Activated CD8-positive, alpha-beta T cell treated with anti-CD3 and anti-CD28 coated beads for 36 hours (primary cell): ENCODE results near the gene SUPV3L1. TPM values are rescaled to one million over a fixed set of nuclear protein-coding genes. Genes with fewer than 3 reads are reported as not detected.
A peak's percentile ranks its signal among the peaks of the same experiment; 100 is the strongest.

Experiments
- ATAC-seq: fragments of 200-7000 bp; cut with Tn5 transposase; one replicate; pipeline ENCODE4 v1.10.0; 2021; ENCODE audit warnings: mild to moderate bottlenecking, moderate library complexity
- CTCF ChIA-PET: fragments of 350-600 bp; sonication (Branson Sonifier 250); formaldehyde crosslinking; loops from one replicate; lab custom pipeline; 2021; ENCODE audit warnings: antibody characterized with exemption; lab: Charles Lee
- POLR2A ChIA-PET: fragments of 350-600 bp; sonication (Branson Sonifier 250); formaldehyde crosslinking; loops from one replicate; lab custom pipeline; 2021; ENCODE audit warnings: antibody characterized with exemption; lab: Charles Lee
- DNase-seq: peaks from one replicate; pipeline ENCODE4 v3.0.0-alpha.2; 2020
- H3K27ac Mint-ChIP-seq: one replicate; pipeline ENCODE4 v1.8.0; 2021; ENCODE audit warnings: mild to moderate bottlenecking, mixed read lengths
- H3K27me3 Mint-ChIP-seq: one replicate; pipeline ENCODE4 v1.8.0; 2021; ENCODE audit warnings: mixed read lengths
- H3K36me3 Mint-ChIP-seq: one replicate; pipeline ENCODE4 v1.8.0; 2021; ENCODE audit warnings: low read depth, mixed read lengths
- H3K4me1 Mint-ChIP-seq: one replicate; pipeline ENCODE4 v1.8.0; 2021; ENCODE audit warnings: low read depth, mixed read lengths
- H3K4me3 Mint-ChIP-seq: one replicate; pipeline ENCODE4 v1.8.0; 2021; ENCODE audit warnings: mild to moderate bottlenecking, moderate library complexity, mixed read lengths
- H3K9me3 Mint-ChIP-seq: one replicate; pipeline ENCODE4 v1.8.0; 2021; ENCODE audit warnings: mixed read lengths
- CTCF ChIP-seq: fragments of 200-600 bp; IDR thresholded peaks from one replicate; pipeline ENCODE4 v1.8.0; 2022; ENCODE audit warnings: antibody characterized with exemption, mild to moderate bottlenecking
- intact Hi-C: fragments of 100-400 bp; cut with micrococcal nuclease; formaldehyde crosslinking; loops from one replicate; pipeline ENCODE4 v1.10.0; 2022
- total RNA-seq, 2 experiments: library from RNA; stranded (reverse); gene quantifications; one replicate each; pipeline ENCODE4 v1.2.3, GENCODE V29; 2021

The SUPV3L1 gene
- total RNA-seq, 2 experiments from 2014 or later: 37.6 to 42.7 TPM

- no peak for TF ChIP-seq CTCF
- Mint-ChIP-seq H3K4me1 (peaks cover 34% of the 10 kb centered on the region), H3K36me3 (no peaks in the 10 kb centered on the region), H3K4me3 (no peak overlapping the region), H3K27me3 (no peaks in the 10 kb centered on the region), H3K27ac (no peak overlapping the region), H3K9me3 (no peaks in the 10 kb centered on the region)
- CTCF ChIA-PET: no interaction called here
- no peak for ATAC-seq
- POLR2A ChIA-PET: interaction anchor here (0.9 kb wide), 1 partner anchor 9 kb away, joined by 3 read pairs; no protein-coding TSS in a partner anchor
- no peak for DNase-seq
- intact Hi-C loops: no loop called here
Observed at GRCh38 chr10:69218831-69219230, 38.8 kb downstream of the SUPV3L1 start.

GRCh38 chr10:69220041-69220451 lies 40.0 kb downstream of the SUPV3L1 start, which contains the start of gene HKDC1:
HKDC1 (plus strand) TSS chr10:69220332; CDS start chr10:69220436, 104 bp downstream.
- Mint-ChIP-seq H3K4me1 (peaks cover 32% of the 10 kb centered on the region), H3K27me3 (no peaks in the 10 kb centered on the region), H3K36me3 (no peaks in the 10 kb centered on the region), H3K4me3 (no peak within 1 kb of the TSS), H3K9me3 (no peaks in the 10 kb centered on the region), H3K27ac (no peak within 1 kb of the TSS)
- CTCF ChIA-PET: interaction anchor here (0.9 to 1.4 kb wide), 3 partner anchors 9 to 215 kb away, joined by 3 read pairs; no protein-coding TSS in a partner anchor
- POLR2A ChIA-PET: interaction anchor here (1.1 kb wide), 1 partner anchor 115 kb away, joined by 3 read pairs; no protein-coding TSS in a partner anchor
- DNase-seq (no peak), ATAC-seq (no peak)
- intact Hi-C loops: loop anchor here (5.0 to 10.0 kb wide), 3 partner anchors 43 to 218 kb away; partner anchors contain the start of gene VPS26A
- no peak for TF ChIP-seq CTCF

- ATAC-seq (no peak), DNase-seq (no peak)
- POLR2A ChIA-PET: interaction anchor here (1.1 kb wide), 1 partner anchor 116 kb away, joined by 3 read pairs; no protein-coding TSS in a partner anchor
- no peaks in the 10 kb centered on the region for H3K9me3 Mint-ChIP-seq
- CTCF ChIA-PET: interaction anchor here (0.9 to 1.4 kb wide), 3 partner anchors 10 to 215 kb away, joined by 3 read pairs; no protein-coding TSS in a partner anchor
- intact Hi-C loops: loop anchor here (5.0 to 10.0 kb wide), 3 partner anchors 43 to 218 kb away; partner anchors contain the start of gene VPS26A
- H3K4me3 Mint-ChIP-seq: no peak overlapping the region
- H3K4me1 Mint-ChIP-seq: peaks cover 32% of the 10 kb centered on the region
- TF ChIP-seq CTCF: no peak
- H3K27me3 Mint-ChIP-seq: no peaks in the 10 kb centered on the region
- no peaks in the 10 kb centered on the region for H3K36me3 Mint-ChIP-seq
- H3K27ac Mint-ChIP-seq: no peak overlapping the region
Observed at GRCh38 chr10:69220507-69220906, 40.5 kb downstream of the SUPV3L1 start.

- ChIA-PET CTCF (interaction anchor here (0.6 to 1.4 kb wide), 12 partner anchors 11 to 212 kb away, joined by 3 to 7 read pairs (median 3); no protein-coding TSS in a partner anchor), POLR2A (interaction anchor here (0.6 to 1.1 kb wide), 5 partner anchors 9 to 495 kb away, joined by 3 to 4 read pairs (median 3); no protein-coding TSS in a partner anchor)
- DNase-seq (peak; percentile 92), ATAC-seq (peak; percentile 88)
- no peaks in the 10 kb centered on the region for H3K36me3 Mint-ChIP-seq
- H3K9me3 Mint-ChIP-seq: no peaks in the 10 kb centered on the region
- H3K27ac Mint-ChIP-seq: peak overlapping the region; percentile 87
- H3K27me3 Mint-ChIP-seq: no peaks in the 10 kb centered on the region
- intact Hi-C loops: loop anchor here (5.0 to 10.0 kb wide), 3 partner anchors 45 to 220 kb away; partner anchors contain the start of gene VPS26A
- peaks cover 33% of the 10 kb centered on the region for H3K4me1 Mint-ChIP-seq
- TF ChIP-seq CTCF: peak; percentile 87
- peak overlapping the region; percentile 65 for H3K4me3 Mint-ChIP-seq
Observed at GRCh38 chr10:69222157-69223027, 42.4 kb downstream of the SUPV3L1 start.
